A549 (cell line): ENCODE results near the gene SNRNP70. TPM values are rescaled to one million over a fixed set of nuclear protein-coding genes. Genes with fewer than 3 reads are reported as not detected.

Experiments used
- ATAC-seq, 2 experiments: fragments of 200-7000 bp in 1 of 2; fragments of >200 bp in 1 of 2; cut with Nextera tagmentation in 1 of 2; cut with Tn5 transposase in 1 of 2; 3 replicates each; pipeline versions ENCODE4 v1.8.0 to v1.9.1; 2018 to 2020; ENCODE audit warnings: mild to moderate bottlenecking in 1 of 2, moderate library complexity in 1 of 2
- CTCF ChIA-PET: fragments of 300-600 bp; sonication (Branson Sonifier 250); formaldehyde crosslinking; extraction: SDS; loops from one replicate; lab custom pipeline; 2021; ENCODE audit warnings: antibody characterized with exemption, inconsistent platforms; lab: Yijun Ruan, JAX
- POLR2A ChIA-PET: fragments of 350-600 bp; formaldehyde crosslinking; extraction: SDS; loops from one replicate; lab custom pipeline; 2021; ENCODE audit warnings: antibody characterized with exemption, inconsistent platforms; lab: Yijun Ruan, JAX
- DNase-seq, 2 experiments: peaks; one replicate each; pipeline versions ENCODE4 v3.0.0 to v3.0.0-alpha.2; 2011 to 2016; ENCODE audit warnings: low read depth in 1 of 2, low spot score in 1 of 2
- FAIRE-seq: peaks from 2 replicates; lab custom pipeline; 2011; peaks lifted over from hg19 to GRCh38; lab: Jason Lieb, UNC
- H3K27ac ChIP-seq, 2 experiments: fragments of >200 bp; sonication (Bioruptor Twin); formaldehyde crosslinking; 3 replicates each; pipeline ENCODE4 v1.5.1; 2016 to 2017
- H3K4me1 ChIP-seq: fragments of >200 bp; sonication (Bioruptor Twin); formaldehyde crosslinking; 3 replicates; pipeline ENCODE4 v1.6.1; 2016
- H3K4me2 ChIP-seq: fragments of >200 bp; sonication (Bioruptor Twin); formaldehyde crosslinking; 3 replicates; pipeline ENCODE4 v1.6.1; 2016
- H3K4me3 ChIP-seq: fragments of >200 bp; sonication (Bioruptor Twin); formaldehyde crosslinking; 3 replicates; pipeline ENCODE4 v1.5.1; 2016
- H3K9me3 ChIP-seq: fragments of >200 bp; sonication (Bioruptor Twin); formaldehyde crosslinking; 3 replicates; pipeline ENCODE4 v1.6.1; 2016
- ESRRA ChIP-seq: fragments of 150-350 bp; IDR thresholded peaks from 2 replicates; pipeline ENCODE4 v1.6.1; 2014; ENCODE audit warnings: mild to moderate bottlenecking, low read length, borderline replicate concordance
- HOXA7 ChIP-seq: fragments of 250-450 bp; sonication (Bioruptor Pico); IDR thresholded peaks from 2 replicates; pipeline ENCODE4 v1.5.0; 2020; ENCODE audit warnings: mild to moderate bottlenecking, moderate library complexity
- JUN ChIP-seq, 2 experiments: fragments of >200 bp; sonication (Bioruptor Twin); formaldehyde crosslinking; IDR thresholded peaks; 2 replicates in 1 of 2; 3 replicates in 1 of 2; pipeline ENCODE4 v1.6.1; 2016 to 2017
- MAZ ChIP-seq: fragments of 150-350 bp; IDR thresholded peaks from 2 replicates; pipeline ENCODE4 v1.6.1; 2014; ENCODE audit warnings: antibody characterized with exemption, low read depth, low read length, borderline replicate concordance
- MYC ChIP-seq: IDR thresholded peaks from 2 replicates; pipeline ENCODE4 v1.6.1; 2012; ENCODE audit warnings: mild to moderate bottlenecking, inconsistent platforms, low read length, improper control_type of control experiment, borderline replicate concordance
- NR3C1 ChIP-seq: fragments of >200 bp; sonication (Bioruptor Twin); formaldehyde crosslinking; IDR thresholded peaks from 3 replicates; pipeline ENCODE4 v1.6.1; 2017
- PHF8 ChIP-seq: fragments of 200-600 bp; sonication (generic); IDR thresholded peaks from 2 replicates; pipeline ENCODE4 v1.6.1; 2016; ENCODE audit warnings: low read depth, mild to moderate bottlenecking, antibody characterized with exemption, moderate library complexity, borderline replicate concordance
- POLR2A ChIP-seq: IDR thresholded peaks from 2 replicates; pipeline ENCODE4 v1.6.1; 2012; ENCODE audit warnings: mild to moderate bottlenecking, low read length
- RCOR1 ChIP-seq: fragments of 150-350 bp; IDR thresholded peaks from 2 replicates; pipeline ENCODE4 v1.6.1; 2014; ENCODE audit warnings: antibody characterized with exemption, low read length, low read depth
- RNF2 ChIP-seq: fragments of 200-600 bp; sonication (generic); IDR thresholded peaks from 2 replicates; pipeline ENCODE4 v1.6.1; 2016; ENCODE audit warnings: low read depth, mild to moderate bottlenecking, antibody characterized with exemption, moderate library complexity, borderline replicate concordance
- SMC3 ChIP-seq: fragments of >200 bp; sonication (Bioruptor Twin); formaldehyde crosslinking; IDR thresholded peaks from 3 replicates; pipeline ENCODE4 v1.6.1; 2018; ENCODE audit warnings: inconsistent platforms
- TFCP2L1 ChIP-seq: fragments of 250-450 bp; sonication (Bioruptor Pico); IDR thresholded peaks from 2 replicates; pipeline ENCODE4 v1.5.0; 2021; ENCODE audit warnings: mild to moderate bottlenecking
- WGBS: methylation state at CpG from one replicate; pipeline ENCODE4 v1.1.6; 2017; ENCODE audit errors: missing lambda C conversion rate; 5-methylcytosine and 5-hydroxymethylcytosine counted together
- polyA plus RNA-seq, 4 experiments: library from polyadenylated mRNA; depleted of rRNA in 3 of 4; stranded (reverse); fragments of >200 nt; fragmentation: RNase III in 1 of 4; extraction: RNeasy Plus Mini Kit Qiagen cat#74134 plus additional on column Dnase treatment in 1 of 4; gene quantifications; 2 replicates in 3 of 4; 3 replicates in 1 of 4; pipeline ENCODE4 v1.2.3, GENCODE V29; 2011 to 2017
- small RNA-seq, 6 experiments: library from RNA; depleted of rRNA; stranded (forward); fragments of <200 nt; gene quantifications; one replicate each; pipeline ENCODE3, GENCODE V24; 2012
- TF ChIP-seq, protein P1 (sequence below): fragments of >200 bp; sonication (Bioruptor Twin); formaldehyde crosslinking; IDR thresholded peaks from 3 replicates; pipeline ENCODE4 v1.6.1; 2016
- TF ChIP-seq, protein P2 (sequence below): fragments of 150-350 bp; IDR thresholded peaks from 2 replicates; pipeline ENCODE4 v1.6.1; 2014; ENCODE audit warnings: low read depth, mild to moderate bottlenecking, low read length

SNRNP70 gene
- polyA plus RNA-seq, 2 of the 4 experiments (the other 2 are of a cell fraction): 214 to 350 TPM

DNA sequence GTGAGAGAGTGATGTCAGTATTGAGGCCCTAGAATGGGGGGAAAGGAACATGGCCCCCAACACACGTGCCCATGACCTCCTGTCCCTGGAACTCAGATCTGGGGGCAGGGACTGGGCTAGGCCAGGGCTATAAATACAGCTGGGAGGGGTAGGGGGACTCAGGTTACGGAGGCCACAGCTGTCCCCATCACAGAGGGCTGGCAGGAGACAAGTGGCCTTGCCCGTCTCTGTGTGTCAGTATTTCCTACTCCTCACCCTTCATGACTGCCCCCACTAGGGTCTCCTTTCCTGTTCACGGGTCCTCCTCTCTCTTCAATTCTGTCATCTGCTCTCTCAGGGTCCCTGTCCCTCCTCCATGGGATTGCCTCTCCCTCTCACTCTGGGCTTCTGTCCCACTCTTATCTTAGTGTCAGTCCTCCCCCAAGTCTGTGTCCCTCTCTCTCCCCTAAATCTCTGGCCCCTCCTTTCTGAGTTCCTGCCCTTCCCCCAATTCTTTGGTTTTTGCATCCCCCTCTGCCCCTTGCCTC lies 70.6 kb downstream of the SNRNP70 start:
- Histone ChIP-seq H3K27ac (no peak overlapping the region), H3K4me2 (no peak overlapping the region), H3K4me3 (no peak overlapping the region)
- no peak for FAIRE-seq
- POLR2A ChIA-PET: no interaction called here
- no peak for DNase-seq
- 46% methylated on average over 4 of the region's 4 CpGs for WGBS
- no peak for TF ChIP-seq MAZ
- TF ChIP-seq RCOR1: no peak
- TF ChIP-seq ESRRA: no peak
- TF ChIP-seq RNF2: no peak
- TF ChIP-seq, protein P1, sequence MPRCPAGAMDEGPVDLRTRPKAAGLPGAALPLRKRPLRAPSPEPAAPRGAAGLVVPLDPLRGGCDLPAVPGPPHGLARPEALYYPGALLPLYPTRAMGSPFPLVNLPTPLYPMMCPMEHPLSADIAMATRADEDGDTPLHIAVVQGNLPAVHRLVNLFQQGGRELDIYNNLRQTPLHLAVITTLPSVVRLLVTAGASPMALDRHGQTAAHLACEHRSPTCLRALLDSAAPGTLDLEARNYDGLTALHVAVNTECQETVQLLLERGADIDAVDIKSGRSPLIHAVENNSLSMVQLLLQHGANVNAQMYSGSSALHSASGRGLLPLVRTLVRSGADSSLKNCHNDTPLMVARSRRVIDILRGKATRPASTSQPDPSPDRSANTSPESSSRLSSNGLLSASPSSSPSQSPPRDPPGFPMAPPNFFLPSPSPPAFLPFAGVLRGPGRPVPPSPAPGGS: no peak
- no peak for TF ChIP-seq JUN (IDR thresholded peaks at IDR 0.05)
- no peak for TF ChIP-seq HOXA7 (CRISPR knock-in tag)
- TF ChIP-seq NR3C1: no peak
- TF ChIP-seq, protein P2, sequence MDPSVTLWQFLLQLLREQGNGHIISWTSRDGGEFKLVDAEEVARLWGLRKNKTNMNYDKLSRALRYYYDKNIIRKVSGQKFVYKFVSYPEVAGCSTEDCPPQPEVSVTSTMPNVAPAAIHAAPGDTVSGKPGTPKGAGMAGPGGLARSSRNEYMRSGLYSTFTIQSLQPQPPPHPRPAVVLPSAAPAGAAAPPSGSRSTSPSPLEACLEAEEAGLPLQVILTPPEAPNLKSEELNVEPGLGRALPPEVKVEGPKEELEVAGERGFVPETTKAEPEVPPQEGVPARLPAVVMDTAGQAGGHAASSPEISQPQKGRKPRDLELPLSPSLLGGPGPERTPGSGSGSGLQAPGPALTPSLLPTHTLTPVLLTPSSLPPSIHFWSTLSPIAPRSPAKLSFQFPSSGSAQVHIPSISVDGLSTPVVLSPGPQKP: no peak
- no peak for TF ChIP-seq TFCP2L1
- TF ChIP-seq SMC3: no peak
- TF ChIP-seq, all 56 proteins: peak for 0
- CTCF ChIA-PET: interaction anchor here (1.4 to 2.2 kb wide), 3 partner anchors 10 to 58 kb away, joined by 5 to 16 read pairs (median 9); no protein-coding TSS in a partner anchor
- no peak for ATAC-seq
- Histone ChIP-seq H3K9me3 (no peaks in the 10 kb centered on the region), H3K4me1 (peaks cover 19% of the 10 kb centered on the region; the same call in 2 of the 3 replicates)

DNA sequence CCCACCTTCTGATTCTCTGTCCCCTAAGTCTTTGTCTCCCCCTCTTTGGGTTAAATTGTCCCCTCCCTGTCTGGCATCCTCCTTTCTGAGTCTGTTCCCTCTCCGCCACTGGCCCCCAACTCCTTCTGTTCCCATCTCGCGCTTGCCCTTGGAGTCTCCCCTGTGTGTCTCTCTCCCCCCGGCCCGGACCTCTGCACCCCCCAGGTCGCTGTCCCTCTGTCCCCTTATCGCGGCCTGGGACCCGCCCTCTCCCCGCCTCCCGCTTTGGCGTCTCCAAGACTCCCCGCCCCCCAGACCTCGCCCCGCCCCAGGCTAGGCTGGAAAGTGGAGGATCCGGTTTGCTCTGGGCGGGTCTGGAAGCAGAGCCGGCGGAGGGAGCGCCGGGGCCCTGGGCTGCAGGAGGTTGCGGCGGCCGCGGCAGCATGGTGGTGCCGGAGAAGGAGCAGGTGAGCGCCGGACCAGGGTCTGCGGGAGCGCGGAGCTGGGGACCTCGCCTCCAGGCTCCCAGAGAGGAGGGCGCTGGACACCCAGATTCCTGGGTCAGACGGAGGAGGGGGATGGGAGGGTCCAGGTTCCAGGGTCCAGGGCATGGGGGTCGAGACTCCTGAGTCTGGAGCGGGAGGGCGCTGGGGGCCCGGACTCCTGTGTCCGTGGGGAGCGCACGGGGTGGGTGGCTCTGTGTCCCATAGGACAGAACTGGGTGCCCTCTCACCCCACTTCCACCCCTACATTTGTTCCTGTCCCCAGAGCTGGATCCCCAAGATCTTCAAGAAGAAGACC lies 72.4 kb downstream of the SNRNP70 start, which contains the start of gene TRPM4:
Gene TRPM4 (plus strand): TSS at position 348 of the 780 bp plus-strand sequence. CDS start 75 bp downstream, at position 423.
- CTCF ChIA-PET: interaction anchor here (1.3 to 4.5 kb wide), 2 partner anchors 11 to 41 kb away, joined by 4 to 17 read pairs; no protein-coding TSS in a partner anchor
- ATAC-seq: peak; percentile 89 to 97
- Histone ChIP-seq H3K4me2 (peak within 1 kb of the TSS; percentile 83), H3K9me3 (no peaks in the 10 kb centered on the region), H3K4me1 (peaks cover 10% of the 10 kb centered on the region; the same call in 2 of the 3 replicates), H3K4me3 (peak within 1 kb of the TSS; percentile 93), H3K27ac (peak within 1 kb of the TSS; percentile 83 to 93)
- DNase-seq: peak; percentile 84 to 91
- no peak for FAIRE-seq
- 3% methylated on average over 14 of the region's 41 CpGs for WGBS
- TF ChIP-seq PHF8 (peak; percentile 81; the same call in 1 of the 2 replicates), JUN (IDR thresholded peaks at IDR 0.05) (peak in 1 of 2 experiments; percentile 55; a peak in 2 of 5 replicates), MYC (0 out of 2 replicates have a peak, but pooled peaks have one; percentile 33), POLR2A (peak; percentile 86), RNF2 (no peak)
- POLR2A ChIA-PET: no interaction called here

Small RNA genes within 50 kb of the gene (small RNA-seq; reads per million reads assigned to genes)
- 0 reads per million in 6 experiments for gene RN7SL708P

Other genes with a start within 250 kb of the SNRNP70 start
- 8.1 and 11.1 TPM in 2 replicates for gene HSD17B14, start 249.0 kb upstream of the SNRNP70 start, polyA plus RNA-seq (2011; rRNA removed)
- 10.6 to 20.9 TPM (median 19.5 TPM) in 3 replicates for gene HSD17B14, start 249.0 kb upstream of the SNRNP70 start, polyA plus RNA-seq (2017; fragmentation: RNase III; extraction: RNeasy Plus Mini Kit Qiagen cat#74134 plus additional on column Dnase treatment)
- 0.34 and 0.42 TPM in 2 replicates for gene PLEKHA4, start 216.8 kb upstream of the SNRNP70 start, polyA plus RNA-seq (2011; rRNA removed)
- gene PLEKHA4, start 216.8 kb upstream of the SNRNP70 start, polyA plus RNA-seq (2017; fragmentation: RNase III; extraction: RNeasy Plus Mini Kit Qiagen cat#74134 plus additional on column Dnase treatment): 0.46 to 0.78 TPM (median 0.47 TPM) in 3 replicates
- 49.0 and 74.2 TPM in 2 replicates for gene PPP1R15A, start 213.0 kb upstream of the SNRNP70 start, polyA plus RNA-seq (2011; rRNA removed)
- 28.1 to 29.7 TPM (median 29.2 TPM) in 3 replicates for gene PPP1R15A, start 213.0 kb upstream of the SNRNP70 start, polyA plus RNA-seq (2017; fragmentation: RNase III; extraction: RNeasy Plus Mini Kit Qiagen cat#74134 plus additional on column Dnase treatment)
- not detected in 2 replicates for gene TULP2, start 186.7 kb upstream of the SNRNP70 start, polyA plus RNA-seq (2011; rRNA removed)
- not detected in 3 replicates for gene TULP2, start 186.7 kb upstream of the SNRNP70 start, polyA plus RNA-seq (2017; fragmentation: RNase III; extraction: RNeasy Plus Mini Kit Qiagen cat#74134 plus additional on column Dnase treatment)
- 58.5 and 79.5 TPM in 2 replicates for gene NUCB1, start 185.1 kb upstream of the SNRNP70 start, polyA plus RNA-seq (2011; rRNA removed)
- gene NUCB1, start 185.1 kb upstream of the SNRNP70 start, polyA plus RNA-seq (2017; fragmentation: RNase III; extraction: RNeasy Plus Mini Kit Qiagen cat#74134 plus additional on column Dnase treatment): 154 to 182 TPM (median 174 TPM) in 3 replicates
- gene DHDH, start 151.8 kb upstream of the SNRNP70 start, polyA plus RNA-seq (2011; rRNA removed): 0.60 and 0.78 TPM in 2 replicates
- gene DHDH, start 151.8 kb upstream of the SNRNP70 start, polyA plus RNA-seq (2017; fragmentation: RNase III; extraction: RNeasy Plus Mini Kit Qiagen cat#74134 plus additional on column Dnase treatment): 1.1 to 1.2 TPM (median 1.2 TPM) in 3 replicates
- 120 and 134 TPM in 2 replicates for gene BAX, start 130.6 kb upstream of the SNRNP70 start, polyA plus RNA-seq (2011; rRNA removed)
- 265 to 299 TPM (median 284 TPM) in 3 replicates for gene BAX, start 130.6 kb upstream of the SNRNP70 start, polyA plus RNA-seq (2017; fragmentation: RNase III; extraction: RNeasy Plus Mini Kit Qiagen cat#74134 plus additional on column Dnase treatment)
- gene FTL, start 120.1 kb upstream of the SNRNP70 start, polyA plus RNA-seq (2011; rRNA removed): 4,743 and 7,067 TPM in 2 replicates
- 12,141 to 13,930 TPM (median 13,921 TPM) in 3 replicates for gene FTL, start 120.1 kb upstream of the SNRNP70 start, polyA plus RNA-seq (2017; fragmentation: RNase III; extraction: RNeasy Plus Mini Kit Qiagen cat#74134 plus additional on column Dnase treatment)
- gene GYS1, start 92.1 kb upstream of the SNRNP70 start, polyA plus RNA-seq (2011; rRNA removed): 10.3 and 16.4 TPM in 2 replicates
- 23.8 to 25.0 TPM (median 24.8 TPM) in 3 replicates for gene GYS1, start 92.1 kb upstream of the SNRNP70 start, polyA plus RNA-seq (2017; fragmentation: RNase III; extraction: RNeasy Plus Mini Kit Qiagen cat#74134 plus additional on column Dnase treatment)
- 146 and 186 TPM in 2 replicates for gene RUVBL2, start 91.6 kb upstream of the SNRNP70 start, polyA plus RNA-seq (2011; rRNA removed)
- 213 to 274 TPM (median 225 TPM) in 3 replicates for gene RUVBL2, start 91.6 kb upstream of the SNRNP70 start, polyA plus RNA-seq (2017; fragmentation: RNase III; extraction: RNeasy Plus Mini Kit Qiagen cat#74134 plus additional on column Dnase treatment)
- gene LHB, start 68.4 kb upstream of the SNRNP70 start, polyA plus RNA-seq (2011; rRNA removed): not detected in 2 replicates
- gene LHB, start 68.4 kb upstream of the SNRNP70 start, polyA plus RNA-seq (2017; fragmentation: RNase III; extraction: RNeasy Plus Mini Kit Qiagen cat#74134 plus additional on column Dnase treatment): 0.22 TPM in 1 of 3 replicates, not detected in the others
- gene CGB3, start 61.1 kb upstream of the SNRNP70 start, polyA plus RNA-seq (2011; rRNA removed): not detected in 2 replicates
- gene CGB3, start 61.1 kb upstream of the SNRNP70 start, polyA plus RNA-seq (2017; fragmentation: RNase III; extraction: RNeasy Plus Mini Kit Qiagen cat#74134 plus additional on column Dnase treatment): 0.13 to 0.28 TPM in 2 of 3 replicates, not detected in the other
- gene CGB2, start 53.6 kb upstream of the SNRNP70 start, polyA plus RNA-seq (2011; rRNA removed): not detected in 2 replicates
- not detected in 3 replicates for gene CGB2, start 53.6 kb upstream of the SNRNP70 start, polyA plus RNA-seq (2017; fragmentation: RNase III; extraction: RNeasy Plus Mini Kit Qiagen cat#74134 plus additional on column Dnase treatment)
- gene CGB1, start 48.6 kb upstream of the SNRNP70 start, polyA plus RNA-seq (2011; rRNA removed): not detected in 2 replicates
- 0.13 TPM in 1 of 3 replicates, not detected in the others for gene CGB1, start 48.6 kb upstream of the SNRNP70 start, polyA plus RNA-seq (2017; fragmentation: RNase III; extraction: RNeasy Plus Mini Kit Qiagen cat#74134 plus additional on column Dnase treatment)
- 0.15 and 0.23 TPM in 2 replicates for gene CGB5, start 41.6 kb upstream of the SNRNP70 start, polyA plus RNA-seq (2011; rRNA removed)
- gene CGB5, start 41.6 kb upstream of the SNRNP70 start, polyA plus RNA-seq (2017; fragmentation: RNase III; extraction: RNeasy Plus Mini Kit Qiagen cat#74134 plus additional on column Dnase treatment): 0.53 to 0.94 TPM (median 0.71 TPM) in 3 replicates
- gene CGB8, start 36.3 kb upstream of the SNRNP70 start, polyA plus RNA-seq (2011; rRNA removed): 0.63 and 0.95 TPM in 2 replicates
- gene CGB8, start 36.3 kb upstream of the SNRNP70 start, polyA plus RNA-seq (2017; fragmentation: RNase III; extraction: RNeasy Plus Mini Kit Qiagen cat#74134 plus additional on column Dnase treatment): 2.0 to 2.7 TPM (median 2.4 TPM) in 3 replicates
- 0.34 and 0.56 TPM in 2 replicates for gene CGB7, start 27.7 kb upstream of the SNRNP70 start, polyA plus RNA-seq (2011; rRNA removed)
- 0.63 to 0.88 TPM (median 0.79 TPM) in 3 replicates for gene CGB7, start 27.7 kb upstream of the SNRNP70 start, polyA plus RNA-seq (2017; fragmentation: RNase III; extraction: RNeasy Plus Mini Kit Qiagen cat#74134 plus additional on column Dnase treatment)
- gene NTF4, start 20.6 kb upstream of the SNRNP70 start, polyA plus RNA-seq (2011; rRNA removed): 0.34 and 0.37 TPM in 2 replicates
- gene NTF4, start 20.6 kb upstream of the SNRNP70 start, polyA plus RNA-seq (2017; fragmentation: RNase III; extraction: RNeasy Plus Mini Kit Qiagen cat#74134 plus additional on column Dnase treatment): 1.0 to 2.4 TPM (median 1.7 TPM) in 3 replicates
- not detected in 2 replicates for gene KCNA7, start 12.8 kb upstream of the SNRNP70 start, polyA plus RNA-seq (2011; rRNA removed)
- gene KCNA7, start 12.8 kb upstream of the SNRNP70 start, polyA plus RNA-seq (2017; fragmentation: RNase III; extraction: RNeasy Plus Mini Kit Qiagen cat#74134 plus additional on column Dnase treatment): not detected in 3 replicates
- gene LIN7B, start 28.9 kb downstream of the SNRNP70 start, polyA plus RNA-seq (2011; rRNA removed): 4.6 and 5.4 TPM in 2 replicates
- gene LIN7B, start 28.9 kb downstream of the SNRNP70 start, polyA plus RNA-seq (2017; fragmentation: RNase III; extraction: RNeasy Plus Mini Kit Qiagen cat#74134 plus additional on column Dnase treatment): 7.1 to 8.3 TPM (median 8.0 TPM) in 3 replicates
- gene C19orf73, start 33.7 kb downstream of the SNRNP70 start, polyA plus RNA-seq (2011; rRNA removed): 1.4 and 1.8 TPM in 2 replicates
- 1.7 to 2.2 TPM (median 1.7 TPM) in 3 replicates for gene C19orf73, start 33.7 kb downstream of the SNRNP70 start, polyA plus RNA-seq (2017; fragmentation: RNase III; extraction: RNeasy Plus Mini Kit Qiagen cat#74134 plus additional on column Dnase treatment)
- gene PPFIA3, start 34.1 kb downstream of the SNRNP70 start, polyA plus RNA-seq (2011; rRNA removed): 2.5 and 3.2 TPM in 2 replicates
- gene PPFIA3, start 34.1 kb downstream of the SNRNP70 start, polyA plus RNA-seq (2017; fragmentation: RNase III; extraction: RNeasy Plus Mini Kit Qiagen cat#74134 plus additional on column Dnase treatment): 6.5 to 8.0 TPM (median 7.3 TPM) in 3 replicates
- gene HRC, start 69.9 kb downstream of the SNRNP70 start, polyA plus RNA-seq (2011; rRNA removed): 0.04 TPM in 1 of 2 replicates, not detected in the other
- 0.04 to 0.05 TPM in 2 of 3 replicates, not detected in the other for gene HRC, start 69.9 kb downstream of the SNRNP70 start, polyA plus RNA-seq (2017; fragmentation: RNase III; extraction: RNeasy Plus Mini Kit Qiagen cat#74134 plus additional on column Dnase treatment)
- gene TRPM4, start 72.3 kb downstream of the SNRNP70 start, polyA plus RNA-seq (2011; rRNA removed): 4.7 and 4.9 TPM in 2 replicates
- gene TRPM4, start 72.3 kb downstream of the SNRNP70 start, polyA plus RNA-seq (2017; fragmentation: RNase III; extraction: RNeasy Plus Mini Kit Qiagen cat#74134 plus additional on column Dnase treatment): 8.4 to 9.4 TPM (median 9.1 TPM) in 3 replicates
- 5.9 and 8.6 TPM in 2 replicates for gene SLC6A16, start 239.7 kb downstream of the SNRNP70 start, polyA plus RNA-seq (2011; rRNA removed)
- gene SLC6A16, start 239.7 kb downstream of the SNRNP70 start, polyA plus RNA-seq (2017; fragmentation: RNase III; extraction: RNeasy Plus Mini Kit Qiagen cat#74134 plus additional on column Dnase treatment): 2.4 to 3.2 TPM (median 3.2 TPM) in 3 replicates
- gene CD37, start 250.0 kb downstream of the SNRNP70 start, polyA plus RNA-seq (2011; rRNA removed): not detected in 2 replicates
- gene CD37, start 250.0 kb downstream of the SNRNP70 start, polyA plus RNA-seq (2017; fragmentation: RNase III; extraction: RNeasy Plus Mini Kit Qiagen cat#74134 plus additional on column Dnase treatment): 0.13 to 0.22 TPM in 2 of 3 replicates, not detected in the other